ENCODE measurements around the gene MAP1LC3B2.

The MAP1LC3B2 gene

DNA sequence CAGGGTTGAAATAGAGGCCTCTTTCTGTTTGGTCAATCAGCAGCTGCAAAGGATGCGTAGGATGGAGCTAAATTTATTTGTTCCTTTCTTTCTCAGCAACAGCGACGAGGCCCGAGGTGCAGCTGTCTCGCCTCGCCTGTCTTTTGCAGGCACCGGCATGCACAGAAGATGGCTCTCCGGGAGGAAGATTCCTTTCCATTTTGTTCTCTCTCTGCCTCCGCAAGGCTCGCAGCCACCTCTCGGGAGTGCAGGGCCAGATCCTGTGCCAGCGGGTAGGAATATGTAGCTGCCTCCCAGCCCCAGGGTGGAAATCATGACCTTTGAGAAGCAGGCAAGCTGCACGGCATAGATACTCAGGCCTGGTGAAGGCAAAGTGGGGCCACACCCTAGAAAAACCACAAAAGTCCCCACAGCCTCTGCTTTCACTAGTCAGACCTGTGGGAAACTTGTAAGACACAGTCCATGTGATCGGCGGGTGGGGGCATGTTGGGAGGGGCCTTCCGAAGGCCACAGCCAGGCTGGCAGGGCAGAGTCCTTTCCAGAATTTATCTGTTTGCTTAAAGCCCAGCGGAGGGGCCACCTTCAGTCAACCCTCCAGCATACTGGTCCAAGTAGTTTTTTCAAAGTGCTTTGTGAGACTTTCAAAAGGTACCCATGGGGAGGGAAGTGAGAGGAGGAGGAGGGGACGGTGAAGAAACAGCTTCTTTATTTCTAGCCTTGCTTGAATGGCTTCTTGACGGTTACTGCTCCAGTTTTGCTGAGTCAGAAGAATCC lies at the start of gene MAP1LC3B2:
MAP1LC3B2 (plus strand) TSS at position 220 of the 774 bp plus-strand sequence. CDS start 16,562 bp downstream, outside the sequence.
- DNase-seq (ENCODE audit: low read depth in 2 of 2) = peak; percentile 67 to 69

- no peak for DNase-seq (ENCODE audit: low read depth in 2 of 2)
Observed at GRCh38 chr12:116513944-116514343, 45.2 kb upstream of the MAP1LC3B2 start.

GRCh38 chr12:116515684-116516083 lies 43.5 kb upstream of the MAP1LC3B2 start:
- DNase-seq (ENCODE audit: low read depth in 2 of 2) = no peak

DNA sequence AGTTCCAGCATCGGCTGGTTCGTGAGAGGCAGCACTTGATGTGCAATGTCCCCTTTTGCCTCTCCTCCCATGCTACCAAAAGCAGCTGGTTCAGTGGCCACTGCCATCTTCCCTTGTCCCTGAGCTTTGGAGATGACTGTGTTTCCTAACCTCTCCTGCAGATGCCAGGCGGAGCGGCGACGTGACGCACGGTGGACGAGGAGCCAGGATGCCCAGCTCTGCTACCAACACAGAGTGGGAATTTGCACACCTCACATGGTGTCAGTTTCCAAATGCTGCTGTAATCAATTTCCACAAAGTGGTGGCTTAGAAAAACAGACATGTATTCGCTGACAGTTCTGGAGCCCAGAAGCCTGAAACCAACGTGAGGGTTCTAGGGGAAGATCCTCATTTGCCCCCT lies 42.5 kb upstream of the MAP1LC3B2 start:
- DNase-seq (ENCODE audit: low read depth in 2 of 2) = no peak

DNA sequence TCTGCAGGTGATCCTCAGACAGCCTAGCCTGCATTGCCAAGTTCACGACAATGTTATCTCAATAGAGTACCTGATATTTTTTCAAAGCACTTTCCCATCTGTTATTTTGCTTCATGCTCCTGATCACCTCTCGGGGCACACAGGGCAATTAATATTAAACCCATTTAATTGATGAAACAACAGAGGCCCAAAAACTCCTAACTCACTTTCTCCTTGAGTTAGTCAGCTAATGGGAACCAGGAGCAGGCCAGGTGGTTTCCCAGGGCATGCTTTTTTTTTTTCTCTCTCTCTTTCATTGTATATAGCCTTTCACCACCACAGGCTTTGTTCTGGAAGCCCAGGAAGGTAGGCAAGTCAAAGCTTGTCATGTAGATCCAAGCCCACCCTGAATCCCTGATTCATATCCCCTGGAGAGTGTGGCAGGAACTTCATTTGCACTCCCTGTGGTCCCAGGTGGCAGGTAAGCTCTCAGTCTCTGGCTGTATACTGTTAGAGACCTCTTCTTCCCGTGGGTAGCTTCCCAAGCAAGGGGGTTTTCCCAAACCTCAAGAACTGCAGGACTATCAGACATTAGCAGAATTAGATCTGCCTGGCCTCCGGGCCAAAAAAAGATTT lies 41.6 kb upstream of the MAP1LC3B2 start:
- DNase-seq (ENCODE audit: low read depth in 2 of 2) = no peak

- no peak for DNase-seq (ENCODE audit: low read depth in 2 of 2)
Observed at GRCh38 chr12:116520225-116520760, 38.9 kb upstream of the MAP1LC3B2 start.

DNA sequence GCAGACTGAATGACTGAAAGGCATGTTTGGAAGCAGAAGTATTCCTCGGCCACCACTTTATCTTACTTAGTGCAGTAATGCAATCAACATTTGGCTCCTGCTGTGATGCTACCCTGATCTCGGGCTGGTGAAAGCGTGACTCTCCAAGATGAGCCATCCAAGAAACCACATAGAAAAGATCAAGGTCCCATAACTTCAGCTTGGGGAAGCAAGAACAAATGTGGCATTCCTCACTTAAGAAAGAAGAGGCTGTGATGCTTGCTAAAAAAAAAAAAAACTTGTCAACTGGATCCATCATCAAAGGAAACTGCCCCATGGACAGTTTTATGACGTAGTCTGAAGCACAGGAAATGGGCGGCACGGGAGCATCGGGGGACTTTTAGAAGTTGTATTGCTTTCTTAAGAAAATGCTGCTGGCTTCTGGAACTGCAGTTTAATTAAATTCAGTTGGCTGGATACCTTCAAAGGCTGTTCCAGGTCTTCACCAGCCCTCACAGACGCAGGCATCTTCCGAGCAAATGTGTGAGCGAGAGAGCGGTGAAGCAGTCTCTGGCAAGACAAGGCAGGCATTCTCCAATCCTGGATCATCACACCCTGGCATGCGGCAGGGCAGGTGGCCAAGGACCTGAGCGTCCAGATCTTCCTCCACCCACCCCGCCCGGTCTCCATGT lies 38.2 kb upstream of the MAP1LC3B2 start:
- no peak for DNase-seq (ENCODE audit: low read depth in 2 of 2)

- no peak for DNase-seq (ENCODE audit: low read depth in 2 of 2)
Observed at GRCh38 chr12:116524311-116524710, 34.9 kb upstream of the MAP1LC3B2 start.

DNA sequence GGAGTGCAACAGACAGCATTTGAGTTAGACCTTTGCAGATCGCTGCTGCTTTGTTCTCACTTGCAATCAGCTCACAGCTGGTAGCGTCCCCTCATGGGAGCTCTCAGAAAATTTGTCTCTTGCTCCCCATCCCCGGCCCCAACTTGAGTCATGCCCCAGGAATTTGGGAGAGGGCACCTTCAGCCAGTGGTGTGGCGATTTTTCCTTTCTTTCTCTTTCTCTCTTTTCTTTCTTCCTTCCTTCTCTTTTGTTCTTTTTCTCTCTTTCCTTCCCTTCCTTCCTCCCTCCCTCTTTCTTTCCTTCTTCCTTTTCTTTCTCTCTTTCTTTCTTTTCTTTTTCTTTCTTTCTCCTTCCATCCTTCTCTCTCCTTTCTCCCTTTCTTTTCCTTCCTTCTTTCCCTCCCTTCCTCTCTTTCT lies 34.2 kb upstream of the MAP1LC3B2 start:
- DNase-seq (ENCODE audit: low read depth in 2 of 2) = no peak

DNA sequence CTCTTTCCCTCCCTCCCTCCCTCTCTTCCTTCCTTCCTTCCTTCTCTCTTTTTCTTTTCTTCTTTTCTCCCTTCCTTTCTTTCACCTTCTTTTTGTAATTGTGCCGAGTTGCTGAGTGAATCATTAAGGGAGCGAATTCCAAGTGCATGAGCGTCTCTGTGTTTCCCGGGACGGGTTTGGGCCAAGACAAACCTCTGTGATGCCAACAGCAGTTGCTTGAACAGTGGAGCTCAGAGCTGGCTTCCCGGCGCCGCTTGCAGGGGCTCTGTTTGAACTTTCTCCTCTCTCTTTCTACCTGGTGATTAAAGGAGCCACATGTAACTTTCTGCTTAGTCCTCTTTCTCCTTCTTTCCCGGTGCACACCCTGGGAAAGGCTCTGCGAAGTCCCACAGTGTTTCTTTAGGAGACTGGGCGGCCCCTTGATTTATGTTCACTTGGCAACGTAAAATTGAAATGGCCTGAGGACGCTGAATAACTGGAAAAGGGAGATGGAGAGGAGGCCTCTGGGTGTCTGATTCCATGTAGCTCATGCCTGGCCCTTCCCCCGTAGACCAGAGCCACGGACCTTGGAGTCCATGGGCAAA lies 33.7 kb upstream of the MAP1LC3B2 start:
- DNase-seq (ENCODE audit: low read depth in 2 of 2) = no peak

DNA sequence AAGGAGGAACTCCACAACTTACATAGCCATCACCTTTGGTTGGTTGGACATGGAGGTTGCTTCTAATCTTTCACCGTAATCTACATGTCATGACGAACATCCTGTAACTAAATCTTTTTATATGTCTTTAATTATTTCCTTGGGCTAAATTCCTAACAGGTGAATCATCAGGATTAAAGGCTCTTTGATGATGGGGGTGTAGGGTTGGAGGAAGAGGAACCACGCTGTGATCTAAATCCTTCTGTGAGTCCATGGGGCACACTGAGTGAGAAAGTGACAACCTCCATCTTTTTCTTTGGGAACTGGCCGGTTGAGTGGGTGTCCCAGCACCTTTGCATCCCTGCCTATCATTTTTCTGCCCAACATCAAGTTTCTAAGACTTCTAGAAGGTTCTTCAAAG lies 31.1 kb upstream of the MAP1LC3B2 start:
- no peak for DNase-seq (ENCODE audit: low read depth in 2 of 2)

- DNase-seq (ENCODE audit: low read depth in 2 of 2) = no peak
Observed at GRCh38 chr12:116528498-116528897, 30.7 kb upstream of the MAP1LC3B2 start.

GRCh38 chr12:116529048-116529447 lies 30.1 kb upstream of the MAP1LC3B2 start:
- no peak for DNase-seq (ENCODE audit: low read depth in 2 of 2)

DNA sequence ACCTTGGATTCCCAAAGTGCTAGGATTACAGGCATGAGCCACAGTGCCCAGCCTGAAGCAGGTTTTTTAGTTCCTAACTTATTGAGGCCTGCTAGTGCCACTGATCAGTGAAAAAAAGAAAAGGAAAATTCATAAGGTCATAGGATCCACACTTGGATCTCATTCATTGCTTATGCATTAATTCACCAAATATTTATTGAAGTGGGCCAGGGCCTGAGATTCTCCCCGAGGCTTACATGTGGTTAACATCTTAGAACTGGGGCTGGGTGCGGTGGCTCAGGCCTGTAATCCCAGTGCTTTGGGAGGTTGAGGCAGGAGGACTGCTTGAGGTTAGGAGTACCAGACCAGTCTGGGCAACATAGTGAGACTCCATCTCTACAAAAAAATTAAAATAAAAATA lies 29.5 kb upstream of the MAP1LC3B2 start:
- DNase-seq (ENCODE audit: low read depth in 2 of 2) = no peak

DNA sequence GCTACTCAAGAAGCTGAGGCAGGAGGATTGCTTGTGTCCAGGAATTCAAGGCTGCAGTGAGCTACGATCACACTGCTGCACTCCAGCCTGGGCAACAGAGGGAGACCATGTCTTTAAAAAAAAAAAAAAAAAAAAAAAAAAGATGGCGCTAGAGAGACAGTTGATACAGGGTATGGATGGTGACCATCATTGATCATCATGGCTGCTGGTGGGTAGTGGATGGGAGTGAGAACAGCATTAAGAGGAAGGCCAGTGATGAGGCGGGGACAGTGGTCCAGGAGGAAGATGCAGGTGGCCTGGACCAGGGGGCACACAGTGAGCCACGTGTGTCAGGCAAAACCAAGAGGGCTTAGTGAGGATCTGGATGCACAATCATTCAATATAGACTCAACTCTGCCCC lies 26.8 kb upstream of the MAP1LC3B2 start:
- no peak for DNase-seq (ENCODE audit: low read depth in 2 of 2)

DNA sequence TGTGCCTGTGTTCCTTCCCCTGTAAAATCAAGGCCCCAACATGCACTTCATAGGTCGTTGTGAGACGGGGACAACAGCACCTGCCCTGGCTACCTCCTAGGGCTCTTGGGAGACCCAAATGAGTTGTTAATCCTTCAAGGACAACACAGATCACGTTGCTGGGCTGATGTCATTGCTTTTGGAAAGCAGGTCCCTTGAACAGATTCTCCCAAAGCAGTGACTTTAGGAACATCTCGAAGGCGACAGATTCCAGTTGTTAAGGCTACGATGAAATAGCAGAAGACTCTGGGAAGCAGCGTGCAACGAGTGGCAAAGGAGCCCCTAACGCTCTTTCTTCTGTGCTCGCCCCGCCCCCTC lies 26.2 kb upstream of the MAP1LC3B2 start:
- DNase-seq (ENCODE audit: low read depth in 2 of 2) = no peak

DNA sequence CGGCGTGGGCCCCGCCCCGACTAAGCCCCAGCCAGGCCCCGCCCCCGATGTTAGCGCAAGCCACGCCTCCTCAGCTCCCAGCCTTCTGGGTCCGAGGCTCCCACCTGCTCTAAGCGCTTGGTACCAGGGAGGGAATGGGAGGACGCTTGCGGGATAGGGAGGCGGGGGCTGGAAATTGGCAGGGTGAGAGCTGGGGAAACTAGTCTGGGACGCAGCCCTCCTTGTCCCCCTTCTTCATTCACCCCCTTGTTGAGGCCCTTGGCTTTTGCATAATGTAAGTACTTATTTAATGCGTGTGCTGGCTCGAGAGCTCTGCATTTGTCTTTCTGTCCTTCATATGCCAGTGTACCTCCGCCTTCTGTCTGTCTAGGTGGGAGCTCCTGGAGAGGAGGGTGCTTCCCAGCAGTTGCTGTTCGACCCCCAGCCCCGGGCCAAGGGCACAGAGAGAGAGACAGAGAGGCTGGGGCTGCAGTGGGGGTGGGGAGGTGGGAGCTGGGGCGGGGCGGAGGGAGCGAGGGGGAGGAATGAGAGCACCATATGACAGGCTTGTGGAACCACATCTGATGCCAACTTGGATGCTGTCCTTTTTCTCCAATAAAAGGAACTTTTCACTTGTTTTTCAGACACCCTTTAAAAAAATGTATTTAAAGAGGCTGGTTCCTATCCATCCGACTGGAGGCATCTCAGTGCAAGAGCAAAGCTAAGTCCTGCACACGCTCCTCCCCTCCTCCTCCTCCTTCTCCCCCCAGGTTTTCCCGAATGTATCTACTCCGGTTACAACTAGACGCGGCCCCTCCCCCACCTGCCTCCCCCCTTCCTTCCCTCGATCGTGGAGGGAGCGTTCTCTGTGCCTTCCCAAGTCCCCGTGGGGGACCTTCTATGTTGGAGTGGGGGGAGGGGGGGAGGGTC lies 25.6 kb upstream of the MAP1LC3B2 start:
- peak; percentile 61 to 62 for DNase-seq (ENCODE audit: low read depth in 2 of 2)

DNA sequence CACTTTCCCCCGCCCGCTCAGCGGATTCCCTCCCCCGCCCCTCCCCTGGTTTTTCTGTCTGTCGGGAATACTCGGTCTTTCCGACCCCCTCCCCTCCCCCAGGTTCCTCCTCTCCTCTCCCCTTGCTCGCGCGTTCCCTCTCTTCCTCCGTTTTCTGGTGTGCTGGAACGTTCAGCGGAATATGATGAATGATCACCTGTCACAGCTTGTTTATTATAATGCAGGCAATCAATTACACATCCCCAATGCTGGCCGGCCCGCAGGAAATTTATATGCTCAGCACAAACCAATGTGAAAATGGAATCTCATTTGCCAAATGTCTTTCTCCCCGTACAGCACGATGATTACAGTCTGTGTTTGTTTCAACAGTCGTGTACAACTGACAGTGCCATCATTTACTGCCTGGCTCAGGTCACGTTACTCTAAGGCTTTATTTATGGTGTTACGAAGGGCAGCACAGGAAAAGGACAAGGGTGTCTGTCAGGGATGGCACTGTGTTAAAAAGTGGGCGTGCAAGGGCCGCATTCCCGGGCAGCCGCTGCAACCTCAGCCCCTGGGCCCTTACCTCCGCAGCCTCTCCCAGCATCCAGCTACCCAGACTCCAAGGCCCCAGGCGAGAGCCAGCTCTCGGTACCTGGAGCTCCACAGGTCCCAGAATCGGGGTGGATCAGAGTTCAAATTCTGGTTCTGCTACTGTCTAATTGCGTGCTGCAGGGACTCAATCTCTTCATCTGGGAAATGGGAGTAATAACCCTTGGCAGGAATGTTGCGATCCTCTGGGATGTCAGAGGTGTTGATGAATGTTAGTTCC lies 24.7 kb upstream of the MAP1LC3B2 start:
- DNase-seq (ENCODE audit: low read depth in 2 of 2) = no peak

- no peak for DNase-seq (ENCODE audit: low read depth in 2 of 2)
Observed at GRCh38 chr12:116535241-116535640, 23.9 kb upstream of the MAP1LC3B2 start.
